Measurements from ENCODE around the gene ANKRD10. TPM values are rescaled to one million over a fixed set of nuclear protein-coding genes. Genes with fewer than 3 reads are reported as not detected.

Gene ANKRD10
- total and polyA plus RNA-seq, 2 of the 8 experiments (the other 6 are each of a cell fraction or from before 2014, with no cell fraction given): 146 to 218 TPM

- no peaks in the 10 kb centered on the region; a peak in 1 of 7 replicates for H3K27me3 ChIP-seq (replicated peaks in 1 of 4; ENCODE audit: control insufficient read depth in 3 of 4, extremely low read depth in 1 of 4, insufficient read depth in 3 of 4, low read length in 3 of 4)
- no peak overlapping the region for H3K18ac ChIP-seq (ENCODE audit: extremely low read depth, low read length)
- no peak for DNase-seq (ENCODE audit: low read depth in 1 of 2, low spot score in 2 of 2)
- no peak overlapping the region for H4K5ac ChIP-seq (ENCODE audit: insufficient read length, low read depth, low read length)
- no peak overlapping the region for H3K14ac ChIP-seq (ENCODE audit: insufficient read length)
- H4K20me1 ChIP-seq (replicated peaks in 1 of 2; ENCODE audit: control insufficient read depth in 1 of 2, insufficient read depth in 2 of 2, low read length in 2 of 2): peaks cover 0 to 1% of the 10 kb centered on the region in 2 experiments
- H3K56ac ChIP-seq (replicated peaks; ENCODE audit: insufficient read length, low read depth, low read length): no peak overlapping the region
- no peak overlapping the region for H2BK12ac ChIP-seq (ENCODE audit: low read depth, low read length)
- CTCF ChIA-PET (ENCODE audit: partially characterized antibody): interaction anchor here (0.8 to 1.0 kb wide), 2 partner anchors 12 to 219 kb away, joined by 3 read pairs; no protein-coding TSS in a partner anchor
- H3K4me3 ChIP-seq (ENCODE audit: extremely low read depth in 1 of 4, insufficient read depth in 2 of 4, low read depth in 3 of 4, low read length in 4 of 4): no peak overlapping the region
- H3K79me2 ChIP-seq (ENCODE audit: control insufficient read depth in 1 of 2, insufficient read depth in 2 of 2, low read length in 2 of 2): no peaks in the 10 kb centered on the region
- no peak overlapping the region for H3K23ac ChIP-seq (ENCODE audit: insufficient read length)
- no peak overlapping the region for H3K9ac ChIP-seq (replicated peaks in 1 of 4; ENCODE audit: extremely low read depth in 1 of 4, low read depth in 3 of 4, low read length in 3 of 4)
- no peak overlapping the region for H3K4me2 ChIP-seq (ENCODE audit: insufficient read depth in 1 of 2, low read depth in 2 of 2, low read length in 2 of 2)
- POLR2A ChIA-PET (ENCODE audit: partially characterized antibody): interaction anchor here (0.8 kb wide), 1 partner anchor 114 kb away, joined by 4 read pairs; no protein-coding TSS in a partner anchor
- no peak overlapping the region for H2AFZ ChIP-seq (ENCODE audit: low read length)
- no peak overlapping the region for H3K4ac ChIP-seq (replicated peaks; ENCODE audit: insufficient read length, low read depth, low read length)
- 92% methylated on average over 8 of the region's 8 CpGs; no CpG with 5 or more reads in 1 of the 2 experiments for WGBS, 2 experiments (ENCODE audit: extremely low coverage in 1 of 2, insufficient coverage in 1 of 2, insufficient read length in 1 of 2, insufficient replicate concordance in 2 of 2, low coverage in 1 of 2, low lambda C conversion rate in 2 of 2, missing lambda C conversion rate in 1 of 2)
- no peak overlapping the region for H2BK15ac ChIP-seq (ENCODE audit: low read length)
- no peak overlapping the region for H2BK120ac ChIP-seq (replicated peaks; ENCODE audit: low read depth, low read length)
- H3K79me1 ChIP-seq (ENCODE audit: low read depth, low read length): no peaks in the 10 kb centered on the region
- H3K9me3 ChIP-seq (ENCODE audit: insufficient read depth in 2 of 2, low read depth in 1 of 2, low read length in 1 of 2): no peaks in the 10 kb centered on the region
- H3K36me3 ChIP-seq (ENCODE audit: control insufficient read depth in 2 of 4, insufficient read depth in 4 of 4, low read length in 3 of 4): no peaks in the 10 kb centered on the region
- no peaks in the 10 kb centered on the region for H3K4me1 ChIP-seq (replicated peaks in 1 of 4; ENCODE audit: control insufficient read depth in 3 of 4, insufficient read depth in 4 of 4, low read length in 3 of 4)
- TF ChIP-seq RAD21 (IDR thresholded peaks at IDR 0.05 in 1 of 2, conservative IDR thresholded peaks at IDR 0.05 in 1 of 2; ENCODE audit: low read depth in 2 of 2, low read length in 2 of 2) (no peak), CREB1 (IDR thresholded peaks at IDR 0.05) (no peak), SIN3A (conservative IDR thresholded peaks at IDR 0.05 in 1 of 2, IDR thresholded peaks at IDR 0.05 in 1 of 2; ENCODE audit: low read depth in 1 of 2, low read length in 2 of 2) (no peak), SIRT6 (IDR thresholded peaks at IDR 0.05; ENCODE audit: low read length) (no peak), TEAD4 (IDR thresholded peaks at IDR 0.05; ENCODE audit: low read depth, low read length) (no peak), GABPA (IDR thresholded peaks at IDR 0.05; ENCODE audit: borderline replicate concordance, insufficient read depth, low read length) (no peak)
- H3K23me2 ChIP-seq (ENCODE audit: low read depth, low read length): no peaks in the 10 kb centered on the region
- no peak overlapping the region for H4K91ac ChIP-seq (replicated peaks; ENCODE audit: insufficient read length, low read length)
- H2BK20ac ChIP-seq (ENCODE audit: low read length): no peak overlapping the region
- no peak overlapping the region for H2AK5ac ChIP-seq (ENCODE audit: low read depth, low read length)
- no peak overlapping the region for H4K8ac ChIP-seq (ENCODE audit: extremely low read depth, insufficient read depth, low read length)
- no peak for FAIRE-seq
- no peak overlapping the region for H3K27ac ChIP-seq (ENCODE audit: low read depth, low read length)
- H2BK5ac ChIP-seq (ENCODE audit: low read depth, low read length): no peak overlapping the region
Observed at GRCh38 chr13:110829486-110829885, 85.4 kb downstream of the ANKRD10 start.

All from H1 (cell line).